Stomach (tissue), 9 donors: ENCODE data around the gene ANKRD44. TPM values are rescaled to one million over a fixed set of nuclear protein-coding genes. Genes with fewer than 3 reads are reported as not detected.
A peak's percentile ranks its signal among the peaks of the same experiment; 100 is the strongest.
"Not testable (repeated sequence)": the region's sequence is repeated elsewhere in the genome, so short reads cannot be mapped to it uniquely, and the experiment has no call there.

ENCODE experiments used
- DNase-seq, 2 donors: peaks; one replicate each; pipeline versions ENCODE4 v3.0.0 to v3.0.0-alpha.2; 2013 to 2019
- H3K27ac ChIP-seq, 5 donors: fragments of 200-600 bp in 4 of 5; sonication (generic) in 4 of 5; one replicate each; pipeline ENCODE4 v1.5.1; 2013 to 2019; ENCODE audit warnings: mild to moderate bottlenecking in 1 of 5, moderate library complexity in 1 of 5
- H3K27me3 ChIP-seq, 3 donors: fragments of 200-600 bp; sonication (generic); one replicate each; pipeline ENCODE4 v1.5.1; 2017 to 2019; ENCODE audit warnings: mixed run types in 1 of 3
- H3K36me3 ChIP-seq, 4 donors: fragments of 200-600 bp; sonication (generic); 1 replicate in 3 of 4; 2 replicates in 1 of 4; pipeline ENCODE4 v1.5.1; 2016 to 2019
- H3K4me1 ChIP-seq, 4 donors: fragments of 200-600 bp; sonication (generic); one replicate each; pipeline ENCODE4 v1.5.1; 2016 to 2019
- H3K4me3 ChIP-seq, 4 donors: fragments of 200-600 bp; sonication (generic) in 3 of 4; one replicate each; pipeline ENCODE4 v1.5.1; 2016 to 2019; ENCODE audit warnings: mild to moderate bottlenecking in 1 of 4
- H3K9me3 ChIP-seq, 4 donors: fragments of 200-600 bp; sonication (generic); one replicate each; pipeline ENCODE4 v1.5.1; 2016 to 2019
- CTCF ChIP-seq, 7 experiments: fragments of 450-650 bp in 4 of 7; fragments of 200-600 bp in 3 of 7; sonication (generic) in 3 of 7; IDR thresholded peaks; one replicate each; pipeline ENCODE4 v1.5.1; 2016 to 2019; ENCODE audit warnings: antibody characterized with exemption in 7 of 7, control low read depth in 2 of 7, mild to moderate bottlenecking in 1 of 7
- EP300 ChIP-seq: sonication (generic); formaldehyde crosslinking; IDR thresholded peaks from one replicate; pipeline ENCODE4 v1.6.1; 2017; ENCODE audit warnings: antibody characterized with exemption
- POLR2A ChIP-seq, 4 donors: fragments of 450-650 bp; IDR thresholded peaks; one replicate each; pipeline ENCODE4 v1.6.1; 2016; ENCODE audit warnings: antibody characterized with exemption in 4 of 4, control low read depth in 2 of 4, mild to moderate bottlenecking in 1 of 4, moderate library complexity in 1 of 4
- POLR2AphosphoS5 ChIP-seq, 3 donors: sonication (generic); formaldehyde crosslinking; IDR thresholded peaks; one replicate each; pipeline ENCODE4 v1.6.1; 2016; ENCODE audit warnings: antibody characterized with exemption in 3 of 3
- WGBS, 5 donors: extraction: QIAGEN DNeasy Blood & Tissue Kit in 3 of 5; methylation state at CpG; one replicate each; pipeline versions ENCODE4 v1.1.5 to v1.1.7; 2013 to 2018; 5-methylcytosine and 5-hydroxymethylcytosine counted together
- intact Hi-C: fragments of 100-400 bp; cut with DNase I; formaldehyde crosslinking; loops from one replicate; pipeline ENCODE4 v1.15.1; 2023; ENCODE audit warnings: low total_unique reads
- polyA plus RNA-seq, 3 donors: library from polyadenylated mRNA; stranded (reverse); fragments of 200-250 nt; gene quantifications; one replicate each; pipeline ENCODE4 v1.2.3, GENCODE V29; 2013
- total RNA-seq, 5 donors: library from RNA; depleted of rRNA; stranded (reverse); fragments of >200 nt; gene quantifications; one replicate each; pipeline versions ENCODE4 v1.1.0 to v1.2.3, GENCODE V29; 2014 to 2016
- donor health status: healthy with polysubstance abuse.
- donor health status: Bipolar disorder and iron deficiency.
- donor health status: healthy.

Gene ANKRD44
- total and polyA plus RNA-seq, 8 donors, result 1.2 to 58.4 (median 7.0) TPM

GRCh38 chr2:197293252-197294007 lies 17.1 kb downstream of the ANKRD44 start:
- Histone ChIP-seq H3K27me3 (no peaks in the 10 kb centered on the region), H3K27ac (peak overlapping the region in 4 of 5 donors; percentile 22 to 68 (median 54)), H3K4me3 (no peak overlapping the region), H3K9me3 (no peaks in the 10 kb centered on the region), H3K36me3 (no peaks in the 10 kb centered on the region), H3K4me1 (peaks cover 0 to 42% (median 14%) of the 10 kb centered on the region in 4 donors)
- TF ChIP-seq EP300 (no peak), CTCF (IDR thresholded peaks at IDR 0.05) (no peak), POLR2AphosphoS5 (IDR thresholded peaks at IDR 0.05) (no peak), POLR2A (IDR thresholded peaks at IDR 0.05) (no peak)
- intact Hi-C loops, result no loop called here
- no peak for DNase-seq
- 46 to 65% (median 62%) methylated on average over 5 of the region's 5 CpGs for WGBS, 5 donors

- intact Hi-C loops, result no loop called here
- TF ChIP-seq EP300 (no peak), POLR2A (IDR thresholded peaks at IDR 0.05) (no peak)
- peaks cover 0 to 44% (median 14%) of the 10 kb centered on the region in 4 donors for H3K4me1 ChIP-seq
- no peaks in the 10 kb centered on the region for H3K36me3 ChIP-seq
- no peaks in the 10 kb centered on the region for H3K27me3 ChIP-seq
- WGBS, 5 donors, result 85 to 95% (median 89%) methylated on average over 2 of the region's 2 CpGs
- no peaks in the 10 kb centered on the region for H3K9me3 ChIP-seq
- peak overlapping the region in 4 of 5 donors; percentile 11 to 68 (median 54) for H3K27ac ChIP-seq
- H3K4me3 ChIP-seq, result no peak overlapping the region
- DNase-seq, result no peak
Measured at GRCh38 chr2:197292619-197293018, 18.0 kb downstream of the ANKRD44 start.

GRCh38 chr2:197287596-197287932 lies 23.0 kb downstream of the ANKRD44 start:
- Histone ChIP-seq H3K27ac (peak overlapping the region in 4 of 5 donors; percentile 34 to 56 (median 48)), H3K4me1 (peaks cover 0 to 16% (median 6%) of the 10 kb centered on the region in 4 donors)
- 81 to 88% (median 85%) methylated on average over 7 of the region's 7 CpGs for WGBS, 5 donors
- DNase-seq, H3K36me3 ChIP-seq, H3K4me3 ChIP-seq, H3K9me3 ChIP-seq, H3K27me3 ChIP-seq, intact Hi-C loops: not testable (repeated sequence)

- H3K9me3 ChIP-seq, result no peaks in the 10 kb centered on the region
- H3K27ac ChIP-seq, result peak overlapping the region in 4 of 5 donors; percentile 34 to 56 (median 48)
- H3K4me1 ChIP-seq, result peaks cover 0 to 13% (median 6%) of the 10 kb centered on the region in 4 donors
- no peaks in the 10 kb centered on the region for H3K36me3 ChIP-seq
- DNase-seq, result peak; percentile 59 to 74
- intact Hi-C loops, result no loop called here
- WGBS, 5 donors, result 49 to 58% (median 52%) methylated on average over 8 of the region's 8 CpGs
- no peak overlapping the region for H3K4me3 ChIP-seq
- peak in 1 of 3 donors; percentile 54 for TF ChIP-seq POLR2AphosphoS5 (IDR thresholded peaks at IDR 0.05)
- no peak for TF ChIP-seq EP300
- TF ChIP-seq POLR2A (IDR thresholded peaks at IDR 0.05), result no peak
- no peak for TF ChIP-seq CTCF (IDR thresholded peaks at IDR 0.05)
- H3K27me3 ChIP-seq, result no peaks in the 10 kb centered on the region
Measured at GRCh38 chr2:197286805-197287595, 23.6 kb downstream of the ANKRD44 start.

- no peaks in the 10 kb centered on the region for H3K9me3 ChIP-seq
- H3K4me3 ChIP-seq, result no peak overlapping the region
- TF ChIP-seq CTCF (IDR thresholded peaks at IDR 0.05) (no peak), EP300 (no peak), POLR2AphosphoS5 (IDR thresholded peaks at IDR 0.05) (no peak), POLR2A (IDR thresholded peaks at IDR 0.05) (no peak)
- WGBS, 5 donors, result 73 to 88% (median 87%) methylated on average over 3 of the region's 3 CpGs
- no peaks in the 10 kb centered on the region for H3K36me3 ChIP-seq
- DNase-seq, result no peak
- H3K27ac ChIP-seq, result no peak overlapping the region
- intact Hi-C loops, result no loop called here
- H3K4me1 ChIP-seq, result peaks cover 0 to 24% (median 6%) of the 10 kb centered on the region in 4 donors
- H3K27me3 ChIP-seq, result no peaks in the 10 kb centered on the region
Measured at GRCh38 chr2:197285361-197285760, 25.2 kb downstream of the ANKRD44 start.
